Measurements from ENCODE around the gene AGPAT4. TPM values are rescaled to one million over a fixed set of nuclear protein-coding genes. Genes with fewer than 3 reads are reported as not detected.

AGPAT4 gene
- total RNA-seq, 1 experiment from 2014 or later = 0.07 TPM

DNA sequence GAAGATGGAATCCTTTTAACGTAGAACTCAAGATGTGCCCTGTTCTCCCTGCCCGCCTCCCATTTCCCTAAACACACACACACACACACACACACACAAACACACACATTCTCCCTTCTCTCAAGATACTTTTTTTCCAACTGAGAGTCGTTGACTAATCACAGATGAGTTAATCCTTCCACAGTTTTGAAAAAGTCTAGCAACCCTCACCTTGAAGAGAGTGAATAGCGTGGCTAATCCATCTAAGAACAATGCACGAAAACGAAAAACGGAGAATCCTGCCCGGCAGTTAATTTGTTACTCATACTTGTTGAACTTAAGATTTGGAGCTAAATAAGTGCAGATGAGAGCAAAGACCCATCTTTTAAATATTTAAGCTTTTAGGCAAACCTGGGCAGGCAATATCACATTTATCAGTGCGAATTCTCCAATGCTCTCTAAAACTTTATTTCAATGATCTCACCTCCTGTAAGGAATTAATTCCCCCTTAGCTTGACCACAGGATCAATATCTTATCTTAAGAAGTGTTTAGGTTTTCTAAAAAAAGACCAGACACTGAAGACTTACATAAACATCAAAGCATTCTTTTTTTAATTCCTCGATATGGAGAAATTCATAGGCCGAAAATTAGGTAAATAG is 1.1 kb downstream of the AGPAT4 start:
- H3F3A ChIP-seq (ENCODE audit: insufficient read depth, low read depth) = no peaks in the 10 kb centered on the region
- POLR2A ChIA-PET (ENCODE audit: unreplicated experiment) = no interaction called here
- H3K36me3 ChIP-seq (ENCODE audit: low read depth) = no peaks in the 10 kb centered on the region
- H3K27me3 ChIP-seq (ENCODE audit: insufficient read depth, low read depth) = peaks cover 28% of the 10 kb centered on the region
- H3K4me2 ChIP-seq = no peak overlapping the region
- TF ChIP-seq EZH2 (IDR thresholded peaks at IDR 0.05; ENCODE audit: low read depth) = no peak
- TF ChIP-seq, protein P1, sequence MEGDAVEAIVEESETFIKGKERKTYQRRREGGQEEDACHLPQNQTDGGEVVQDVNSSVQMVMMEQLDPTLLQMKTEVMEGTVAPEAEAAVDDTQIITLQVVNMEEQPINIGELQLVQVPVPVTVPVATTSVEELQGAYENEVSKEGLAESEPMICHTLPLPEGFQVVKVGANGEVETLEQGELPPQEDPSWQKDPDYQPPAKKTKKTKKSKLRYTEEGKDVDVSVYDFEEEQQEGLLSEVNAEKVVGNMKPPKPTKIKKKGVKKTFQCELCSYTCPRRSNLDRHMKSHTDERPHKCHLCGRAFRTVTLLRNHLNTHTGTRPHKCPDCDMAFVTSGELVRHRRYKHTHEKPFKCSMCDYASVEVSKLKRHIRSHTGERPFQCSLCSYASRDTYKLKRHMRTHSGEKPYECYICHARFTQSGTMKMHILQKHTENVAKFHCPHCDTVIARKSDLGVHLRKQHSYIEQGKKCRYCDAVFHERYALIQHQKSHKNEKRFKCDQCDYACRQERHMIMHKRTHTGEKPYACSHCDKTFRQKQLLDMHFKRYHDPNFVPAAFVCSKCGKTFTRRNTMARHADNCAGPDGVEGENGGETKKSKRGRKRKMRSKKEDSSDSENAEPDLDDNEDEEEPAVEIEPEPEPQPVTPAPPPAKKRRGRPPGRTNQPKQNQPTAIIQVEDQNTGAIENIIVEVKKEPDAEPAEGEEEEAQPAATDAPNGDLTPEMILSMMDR (conservative IDR thresholded peaks at IDR 0.05) = no peak
- CTCF ChIA-PET = no interaction called here
- no peak overlapping the region for H2AFZ ChIP-seq
- no peaks in the 10 kb centered on the region for H3K9me2 ChIP-seq (ENCODE audit: insufficient read depth)
- no TSS peak for BruUV-seq (replicated peaks)
- H4K20me1 ChIP-seq (ENCODE audit: insufficient read depth) = no peaks in the 10 kb centered on the region; the same call in 1 of the 2 replicates
- no peak overlapping the region for H3K27ac ChIP-seq
- H3K9me3 ChIP-seq (ENCODE audit: insufficient read depth, low read depth) = no peaks in the 10 kb centered on the region
- intact Hi-C loops (cut with micrococcal nuclease; ENCODE audit: unreplicated experiment) = no loop called here
- H3K79me2 ChIP-seq (ENCODE audit: low read depth) = no peaks in the 10 kb centered on the region
- H3K4me3 ChIP-seq = no peak overlapping the region
- no peaks in the 10 kb centered on the region for H3K4me1 ChIP-seq (replicated peaks; ENCODE audit: insufficient read depth)
- DNase-seq = no peak

DNA sequence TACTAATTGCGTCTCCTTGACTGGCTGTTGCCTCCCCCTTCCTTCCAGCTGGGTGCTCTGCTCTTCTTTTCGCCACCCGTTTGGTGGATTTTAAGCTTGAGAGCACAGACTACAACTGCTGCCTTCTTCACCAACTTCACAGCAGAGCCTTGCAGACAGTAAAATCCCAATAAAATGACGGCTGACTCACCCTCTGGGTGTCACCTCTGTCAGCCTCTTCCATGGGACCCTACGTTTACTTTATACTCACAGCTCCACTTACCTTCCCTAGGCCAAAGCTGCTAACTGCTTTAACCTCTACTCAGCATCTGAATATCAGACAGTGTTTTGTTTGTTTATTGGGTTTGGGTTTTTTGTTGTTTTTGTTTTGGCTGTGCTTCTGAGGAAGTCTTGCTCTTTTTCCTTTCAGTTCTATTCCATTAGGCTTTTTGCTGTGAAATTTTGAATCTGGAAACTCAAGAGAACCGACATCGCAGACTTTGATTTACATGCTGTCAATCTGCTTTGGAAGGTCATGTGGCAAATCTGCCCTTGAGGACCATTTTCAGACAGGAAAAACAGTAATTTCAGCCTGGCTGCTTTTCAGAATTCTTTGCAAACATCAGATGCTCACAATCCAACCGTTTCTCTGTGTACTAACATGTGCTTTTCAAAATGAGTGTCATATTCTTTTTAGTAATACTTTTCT is 2.4 kb downstream of the AGPAT4 start:
- Histone ChIP-seq H3K9me2 (ENCODE audit: insufficient read depth) (no peaks in the 10 kb centered on the region), H3K27ac (no peak overlapping the region), H3K4me3 (no peak overlapping the region), H3K27me3 (ENCODE audit: insufficient read depth, low read depth) (peaks cover 28% of the 10 kb centered on the region), H3K9me3 (ENCODE audit: insufficient read depth, low read depth) (no peaks in the 10 kb centered on the region), H4K20me1 (ENCODE audit: insufficient read depth) (no peaks in the 10 kb centered on the region; the same call in 1 of the 2 replicates), H3K4me2 (no peak overlapping the region), H3F3A (ENCODE audit: insufficient read depth, low read depth) (no peaks in the 10 kb centered on the region), H3K4me1 (replicated peaks; ENCODE audit: insufficient read depth) (no peaks in the 10 kb centered on the region), H3K79me2 (ENCODE audit: low read depth) (no peaks in the 10 kb centered on the region), H2AFZ (no peak overlapping the region), H3K36me3 (ENCODE audit: low read depth) (no peaks in the 10 kb centered on the region)
- intact Hi-C loops (cut with micrococcal nuclease; ENCODE audit: unreplicated experiment) = no loop called here
- TF ChIP-seq, protein P1 (conservative IDR thresholded peaks at IDR 0.05) = no peak
- TF ChIP-seq EZH2 (IDR thresholded peaks at IDR 0.05; ENCODE audit: low read depth) = no peak
- CTCF ChIA-PET = no interaction called here
- BruUV-seq (replicated peaks) = no TSS peak
- POLR2A ChIA-PET (ENCODE audit: unreplicated experiment) = no interaction called here
- no peak for DNase-seq

DNA sequence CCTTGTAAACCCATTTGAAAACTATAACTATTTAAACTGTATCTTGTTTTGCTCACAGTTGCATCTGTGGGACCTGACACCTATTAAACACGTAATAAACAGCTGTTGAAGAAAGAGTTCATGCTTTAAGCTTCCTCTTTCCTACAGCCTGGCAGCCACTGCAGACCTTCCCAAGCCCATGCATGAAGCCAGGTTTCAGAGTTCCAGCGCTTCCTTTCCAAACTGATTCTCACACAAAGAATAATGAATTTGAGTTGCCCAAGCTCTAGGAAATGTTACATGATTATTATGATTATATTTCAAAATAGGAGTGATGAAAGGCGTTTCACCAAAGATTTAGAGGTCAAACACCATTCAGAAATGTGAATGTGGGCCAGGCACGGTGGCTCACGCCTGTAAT is 3.7 kb downstream of the AGPAT4 start:
- no peaks in the 10 kb centered on the region for H3K9me3 ChIP-seq (ENCODE audit: insufficient read depth, low read depth)
- TF ChIP-seq EZH2 (IDR thresholded peaks at IDR 0.05; ENCODE audit: low read depth) = no peak
- TF ChIP-seq, protein P1 (conservative IDR thresholded peaks at IDR 0.05) = no peak
- H3F3A ChIP-seq (ENCODE audit: insufficient read depth, low read depth) = no peaks in the 10 kb centered on the region
- H3K4me3 ChIP-seq = no peak overlapping the region
- no TSS peak for BruUV-seq (replicated peaks)
- no peak overlapping the region for H3K27ac ChIP-seq
- intact Hi-C loops (cut with micrococcal nuclease; ENCODE audit: unreplicated experiment) = no loop called here
- no peaks in the 10 kb centered on the region for H3K9me2 ChIP-seq (ENCODE audit: insufficient read depth)
- H3K4me1 ChIP-seq (replicated peaks; ENCODE audit: insufficient read depth) = no peaks in the 10 kb centered on the region
- H3K79me2 ChIP-seq (ENCODE audit: low read depth) = no peaks in the 10 kb centered on the region
- no peak for DNase-seq
- H3K27me3 ChIP-seq (ENCODE audit: insufficient read depth, low read depth) = peaks cover 33% of the 10 kb centered on the region
- no peaks in the 10 kb centered on the region for H3K36me3 ChIP-seq (ENCODE audit: low read depth)
- ChIA-PET POLR2A (ENCODE audit: unreplicated experiment) (no interaction called here), CTCF (no interaction called here)
- H2AFZ ChIP-seq = no peak overlapping the region
- H3K4me2 ChIP-seq = no peak overlapping the region
- no peaks in the 10 kb centered on the region; the same call in 1 of the 2 replicates for H4K20me1 ChIP-seq (ENCODE audit: insufficient read depth)
